Natural killer cell (primary cell): ENCODE measurements around the gene TCF25. TPM values are rescaled to one million over a fixed set of nuclear protein-coding genes. Genes with fewer than 3 reads are reported as not detected.

ENCODE experiments used
- ATAC-seq, 3 donors: fragments of 150-1000 bp in 2 of 3; fragments of 200-7000 bp in 1 of 3; cut with Tn5 transposase; 1 replicate in 1 of 3; 2 replicates in 2 of 3; pipeline ENCODE4 v1.10.0; 2021; ENCODE audit warnings: mild to moderate bottlenecking in 2 of 3, moderate library complexity in 2 of 3
- DNase-seq, 2 donors: peaks; one replicate each; pipeline versions ENCODE4 v3.0.0 to v3.0.0-alpha.2; 2013 to 2021; ENCODE audit warnings: mixed read lengths in 1 of 2
- H3K27ac ChIP-seq: one replicate; pipeline ENCODE4 v1.5.1; 2013; ENCODE audit warnings: mild to moderate bottlenecking, low read length
- H3K27me3 ChIP-seq: one replicate; pipeline ENCODE4 v1.6.1; 2013; ENCODE audit warnings: low read length; ENCODE audit not compliant: control insufficient read depth, insufficient read depth
- H3K36me3 ChIP-seq: one replicate; pipeline ENCODE4 v1.6.1; 2013; ENCODE audit warnings: low read length; ENCODE audit not compliant: control insufficient read depth, insufficient read depth
- H3K4me1 ChIP-seq: one replicate; pipeline ENCODE4 v1.6.1; 2013; ENCODE audit warnings: low read length; ENCODE audit not compliant: control insufficient read depth, insufficient read depth
- H3K4me3 ChIP-seq: one replicate; pipeline ENCODE4 v1.5.1; 2013; ENCODE audit warnings: low read length
- H3K9me3 ChIP-seq: one replicate; pipeline ENCODE4 v1.6.1; 2013; ENCODE audit warnings: low read length; ENCODE audit not compliant: control insufficient read depth, insufficient read depth
- H3K27ac Mint-ChIP-seq, 2 donors: one replicate each; pipeline ENCODE4 v1.8.0; 2022; ENCODE audit warnings: mild to moderate bottlenecking in 2 of 2, mixed read lengths in 2 of 2, moderate library complexity in 1 of 2
- H3K27me3 Mint-ChIP-seq, 2 donors: one replicate each; pipeline ENCODE4 v1.8.0; 2022; ENCODE audit warnings: low read depth in 2 of 2, mixed read lengths in 2 of 2
- H3K36me3 Mint-ChIP-seq: one replicate; pipeline ENCODE4 v1.8.0; 2022; ENCODE audit warnings: mixed read lengths
- H3K4me1 Mint-ChIP-seq, 2 donors: one replicate each; pipeline ENCODE4 v1.8.0; 2022; ENCODE audit warnings: mixed read lengths in 2 of 2
- H3K4me3 Mint-ChIP-seq: one replicate; pipeline ENCODE4 v1.8.0; 2022; ENCODE audit warnings: mild to moderate bottlenecking, moderate library complexity, mixed read lengths
- H3K9me3 Mint-ChIP-seq, 2 donors: one replicate each; pipeline ENCODE4 v1.8.0; 2022; ENCODE audit warnings: mixed read lengths in 2 of 2
- WGBS: methylation state at CpG from one replicate; pipeline ENCODE4 v1.1.7; 2013; ENCODE audit warnings: missing lambda C conversion rate; ENCODE audit not compliant: insufficient coverage; 5-methylcytosine and 5-hydroxymethylcytosine counted together
- intact Hi-C: fragments of 100-400 bp; cut with micrococcal nuclease; formaldehyde crosslinking; loops from one replicate; pipeline ENCODE4 v1.14.2; 2022
- total RNA-seq, 4 donors: library from RNA; stranded (reverse); fragments of 120-200 nt in 1 of 4; gene quantifications; one replicate each; pipeline versions ENCODE4 v1.2.3 to v1.2.4, GENCODE V29; 2013 to 2022
- TF ChIP-seq, protein P1 (sequence below): fragments of 200-600 bp; IDR thresholded peaks from one replicate; pipeline ENCODE4 v1.8.0; 2022; ENCODE audit warnings: antibody characterized with exemption

Gene TCF25
- total RNA-seq, 3 donors from 2014 or later (not counting 1 experiment from before 2014, with no cell fraction given), result 509 to 682 (median 567) TPM

DNA sequence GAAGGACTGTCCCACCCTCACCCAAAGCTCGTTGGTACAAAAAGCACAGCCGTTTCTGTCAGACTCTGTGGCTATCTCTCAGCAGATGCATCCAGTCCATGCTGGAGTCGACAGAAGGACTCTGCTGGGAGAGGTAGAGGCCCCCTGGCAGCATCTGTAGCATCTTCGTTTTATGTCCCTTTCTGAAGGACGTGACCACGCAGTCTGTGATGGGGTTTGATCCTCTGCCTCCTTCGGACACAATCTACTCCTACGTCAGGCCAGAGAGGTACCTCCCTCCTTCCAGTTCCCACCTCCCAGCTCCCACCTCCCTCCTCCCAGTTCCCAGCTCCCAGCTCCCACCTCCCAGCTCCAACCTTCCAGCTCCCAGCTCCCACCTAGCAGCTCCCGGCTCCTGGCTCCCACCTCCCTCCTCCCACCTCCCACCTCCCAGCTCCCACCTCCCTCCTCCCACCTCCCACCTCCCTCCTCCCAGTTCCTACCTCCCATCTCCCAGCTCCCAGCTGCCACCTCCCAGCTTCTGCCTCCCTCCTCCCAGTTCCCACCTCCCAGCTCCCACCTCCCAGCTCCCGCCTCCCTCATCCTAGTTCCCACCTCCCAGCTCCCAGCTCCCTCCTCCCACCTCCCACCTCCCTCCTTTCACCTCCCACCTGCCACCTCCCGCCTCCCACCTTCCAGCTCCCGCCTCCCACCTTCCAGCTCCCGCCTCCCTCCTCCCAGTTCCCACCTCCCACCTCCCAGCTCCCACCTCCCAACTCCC is 33.8 kb downstream of the TCF25 start:
- Mint-ChIP-seq H3K4me3 (no peak overlapping the region), H3K9me3 (no peaks in the 10 kb centered on the region), H3K4me1 (peaks cover 0 to 17% of the 10 kb centered on the region in 2 donors), H3K27me3 (no peaks in the 10 kb centered on the region), H3K27ac (peak overlapping the region in 1 of 2 donors; percentile 24), H3K36me3 (no peaks in the 10 kb centered on the region)
- intact Hi-C loops, result no loop called here
- H3K27me3 ChIP-seq, result no peaks in the 10 kb centered on the region
- H3K27ac ChIP-seq, result no peak overlapping the region
- TF ChIP-seq, protein P1, sequence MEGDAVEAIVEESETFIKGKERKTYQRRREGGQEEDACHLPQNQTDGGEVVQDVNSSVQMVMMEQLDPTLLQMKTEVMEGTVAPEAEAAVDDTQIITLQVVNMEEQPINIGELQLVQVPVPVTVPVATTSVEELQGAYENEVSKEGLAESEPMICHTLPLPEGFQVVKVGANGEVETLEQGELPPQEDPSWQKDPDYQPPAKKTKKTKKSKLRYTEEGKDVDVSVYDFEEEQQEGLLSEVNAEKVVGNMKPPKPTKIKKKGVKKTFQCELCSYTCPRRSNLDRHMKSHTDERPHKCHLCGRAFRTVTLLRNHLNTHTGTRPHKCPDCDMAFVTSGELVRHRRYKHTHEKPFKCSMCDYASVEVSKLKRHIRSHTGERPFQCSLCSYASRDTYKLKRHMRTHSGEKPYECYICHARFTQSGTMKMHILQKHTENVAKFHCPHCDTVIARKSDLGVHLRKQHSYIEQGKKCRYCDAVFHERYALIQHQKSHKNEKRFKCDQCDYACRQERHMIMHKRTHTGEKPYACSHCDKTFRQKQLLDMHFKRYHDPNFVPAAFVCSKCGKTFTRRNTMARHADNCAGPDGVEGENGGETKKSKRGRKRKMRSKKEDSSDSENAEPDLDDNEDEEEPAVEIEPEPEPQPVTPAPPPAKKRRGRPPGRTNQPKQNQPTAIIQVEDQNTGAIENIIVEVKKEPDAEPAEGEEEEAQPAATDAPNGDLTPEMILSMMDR, result no peak
- no peak overlapping the region for H3K4me3 ChIP-seq
- peaks cover 59% of the 10 kb centered on the region for H3K36me3 ChIP-seq
- WGBS, result 94% methylated on average over 10 of the region's 13 CpGs
- DNase-seq (no peak), ATAC-seq (peak in 2 of 3 donors; percentile 2 to 4)
- H3K4me1 ChIP-seq, result peaks cover 13% of the 10 kb centered on the region
- H3K9me3 ChIP-seq, result no peaks in the 10 kb centered on the region

DNA sequence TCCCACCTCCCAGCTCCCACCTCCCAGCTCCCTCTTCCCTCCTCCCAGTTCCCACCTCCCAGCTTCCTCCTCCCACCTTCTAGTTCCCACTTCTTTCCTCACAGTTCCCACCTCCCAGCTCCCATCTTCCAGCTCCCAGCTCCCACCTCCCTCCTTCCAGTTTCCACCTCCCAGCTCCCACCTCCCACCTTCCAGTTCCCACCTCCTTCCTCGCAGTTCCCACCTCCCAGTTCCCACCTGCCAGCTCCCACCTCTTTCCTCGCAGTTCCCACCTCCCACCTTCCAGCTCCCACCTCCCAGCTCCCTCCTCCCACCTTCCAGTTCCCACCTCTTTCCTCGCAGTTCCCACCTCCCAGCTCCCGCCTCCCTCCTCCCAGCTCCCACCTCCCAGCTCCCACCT is 34.8 kb downstream of the TCF25 start:
- no peaks in the 10 kb centered on the region for H3K9me3 ChIP-seq
- intact Hi-C loops, result no loop called here
- Mint-ChIP-seq H3K4me3 (no peak overlapping the region), H3K27ac (no peak overlapping the region), H3K27me3 (no peaks in the 10 kb centered on the region), H3K4me1 (peaks cover 0 to 17% of the 10 kb centered on the region in 2 donors), H3K9me3 (no peaks in the 10 kb centered on the region), H3K36me3 (no peaks in the 10 kb centered on the region)
- TF ChIP-seq, protein P1, result no peak
- H3K36me3 ChIP-seq, result peaks cover 65% of the 10 kb centered on the region
- no peak overlapping the region for H3K27ac ChIP-seq
- no peak for ATAC-seq
- no peak for DNase-seq
- H3K4me3 ChIP-seq, result no peak overlapping the region
- peaks cover 13% of the 10 kb centered on the region for H3K4me1 ChIP-seq
- WGBS, result 89% methylated on average over 4 of the region's 4 CpGs
- H3K27me3 ChIP-seq, result no peaks in the 10 kb centered on the region

DNA sequence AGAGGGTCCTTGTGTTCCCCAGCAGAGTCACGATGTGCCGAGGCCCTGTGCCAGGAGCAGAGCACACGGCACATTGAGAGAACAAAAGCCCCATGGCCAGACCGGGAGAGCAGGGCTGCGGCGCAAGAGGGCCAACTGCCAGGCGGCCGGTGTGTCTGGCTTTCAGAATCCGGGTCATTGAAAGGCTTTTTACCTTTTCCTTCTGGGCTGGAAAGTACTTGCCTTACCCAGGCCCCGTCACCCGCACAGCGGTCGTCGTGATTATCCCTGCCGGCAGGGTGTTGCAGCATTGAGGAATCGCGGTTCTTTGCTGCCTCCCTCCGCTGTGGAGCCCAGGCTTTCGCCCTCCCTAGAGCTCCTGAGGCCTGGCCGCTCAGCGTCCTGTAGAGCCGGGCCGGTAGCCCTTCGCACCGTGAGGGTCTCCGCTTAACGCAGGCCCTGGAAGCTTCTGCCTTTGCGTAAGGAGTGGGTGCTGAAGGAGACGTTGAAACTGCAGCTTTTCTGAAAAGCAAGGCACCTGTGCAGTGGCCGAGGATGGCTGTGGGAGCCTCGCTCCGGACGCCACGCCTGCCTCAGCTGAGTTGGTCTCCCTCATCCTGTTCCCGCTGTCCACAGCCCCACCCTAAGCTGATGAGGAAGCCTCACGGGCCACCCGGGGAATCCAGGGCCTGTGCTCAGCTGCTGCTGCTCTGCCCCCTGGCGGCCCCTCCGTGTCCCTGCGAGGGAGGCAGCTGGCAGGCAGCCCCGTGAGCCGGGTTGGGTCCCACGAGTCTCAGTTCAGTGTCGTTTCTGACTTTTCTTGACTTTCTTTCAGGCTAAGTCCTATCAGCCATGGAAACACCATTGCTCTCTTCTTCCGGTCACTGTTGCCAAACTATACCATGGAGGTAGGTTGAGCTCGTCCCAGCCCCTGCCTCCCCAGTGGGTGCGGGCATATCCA is 36.7 kb downstream of the TCF25 start:
- Histone ChIP-seq H3K4me1 (peaks cover 13% of the 10 kb centered on the region), H3K27ac (no peak overlapping the region), H3K36me3 (peaks cover 49% of the 10 kb centered on the region), H3K9me3 (no peaks in the 10 kb centered on the region), H3K27me3 (no peaks in the 10 kb centered on the region), H3K4me3 (no peak overlapping the region)
- WGBS, result 71% methylated on average over 47 of the region's 47 CpGs
- intact Hi-C loops, result loop anchor here (5.0 kb wide), 1 partner anchor 203 kb away; no protein-coding TSS in a partner anchor
- no peak overlapping the region for H3K4me3 Mint-ChIP-seq
- no peaks in the 10 kb centered on the region for H3K27me3 Mint-ChIP-seq
- DNase-seq (peak; percentile 58 to 81), ATAC-seq (peak; percentile 74 to 87 (median 81))
- no peaks in the 10 kb centered on the region for H3K36me3 Mint-ChIP-seq
- TF ChIP-seq, protein P1, result peak; percentile 75
- no peak overlapping the region for H3K27ac Mint-ChIP-seq
- H3K9me3 Mint-ChIP-seq, result no peaks in the 10 kb centered on the region
- peaks cover 0 to 17% of the 10 kb centered on the region in 2 donors for H3K4me1 Mint-ChIP-seq
